Transverse colon (tissue), 4 donors: ENCODE measurements around the gene SLC10A1.

Experiments
- EP300 ChIP-seq: sonication (generic); formaldehyde crosslinking; IDR thresholded peaks from one replicate; pipeline ENCODE4 v1.6.1; 2017; ENCODE audit warnings: antibody characterized with exemption, low read depth
- POLR2A ChIP-seq: fragments of 450-650 bp; IDR thresholded peaks from one replicate; pipeline ENCODE4 v1.6.1; 2016; ENCODE audit warnings: antibody characterized with exemption, mild to moderate bottlenecking, moderate library complexity
- POLR2AphosphoS5 ChIP-seq, 3 donors: sonication (generic); formaldehyde crosslinking; IDR thresholded peaks; one replicate each; pipeline ENCODE4 v1.6.1; 2016; ENCODE audit warnings: antibody characterized with exemption in 3 of 3
- TF ChIP-seq, protein P1 (sequence below), 5 experiments: fragments of 200-600 bp in 3 of 5; fragments of 450-650 bp in 2 of 5; sonication (generic) in 3 of 5; IDR thresholded peaks; 1 replicate in 2 of 5; 2 replicates in 3 of 5; pipeline ENCODE4 v1.5.1; 2016 to 2017; ENCODE audit warnings: antibody characterized with exemption in 5 of 5, inconsistent platforms in 3 of 5, mild to moderate bottlenecking in 2 of 5, moderate library complexity in 1 of 5

DNA sequence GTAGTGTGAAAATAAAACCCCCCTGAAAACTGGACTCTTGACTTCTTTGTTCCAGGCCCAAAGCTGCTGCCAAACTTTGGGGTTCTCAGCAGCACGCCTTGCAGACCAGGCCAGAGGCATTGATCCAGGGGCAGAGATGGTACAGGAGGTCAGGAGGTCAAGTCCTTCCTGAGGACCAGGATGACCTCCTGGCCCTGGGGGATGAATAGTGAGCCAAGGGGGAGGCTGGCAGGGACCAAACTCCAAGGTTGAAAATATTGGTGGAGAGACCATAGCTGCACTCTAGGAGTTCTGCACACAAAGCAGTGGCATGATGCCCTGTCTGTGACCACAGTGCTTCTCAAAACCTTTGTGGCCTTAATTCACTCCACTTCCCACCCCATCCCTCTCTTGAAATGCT lies 12.1 kb downstream of the SLC10A1 start:
- TF ChIP-seq, protein P1, sequence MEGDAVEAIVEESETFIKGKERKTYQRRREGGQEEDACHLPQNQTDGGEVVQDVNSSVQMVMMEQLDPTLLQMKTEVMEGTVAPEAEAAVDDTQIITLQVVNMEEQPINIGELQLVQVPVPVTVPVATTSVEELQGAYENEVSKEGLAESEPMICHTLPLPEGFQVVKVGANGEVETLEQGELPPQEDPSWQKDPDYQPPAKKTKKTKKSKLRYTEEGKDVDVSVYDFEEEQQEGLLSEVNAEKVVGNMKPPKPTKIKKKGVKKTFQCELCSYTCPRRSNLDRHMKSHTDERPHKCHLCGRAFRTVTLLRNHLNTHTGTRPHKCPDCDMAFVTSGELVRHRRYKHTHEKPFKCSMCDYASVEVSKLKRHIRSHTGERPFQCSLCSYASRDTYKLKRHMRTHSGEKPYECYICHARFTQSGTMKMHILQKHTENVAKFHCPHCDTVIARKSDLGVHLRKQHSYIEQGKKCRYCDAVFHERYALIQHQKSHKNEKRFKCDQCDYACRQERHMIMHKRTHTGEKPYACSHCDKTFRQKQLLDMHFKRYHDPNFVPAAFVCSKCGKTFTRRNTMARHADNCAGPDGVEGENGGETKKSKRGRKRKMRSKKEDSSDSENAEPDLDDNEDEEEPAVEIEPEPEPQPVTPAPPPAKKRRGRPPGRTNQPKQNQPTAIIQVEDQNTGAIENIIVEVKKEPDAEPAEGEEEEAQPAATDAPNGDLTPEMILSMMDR (IDR thresholded peaks at IDR 0.05) = no peak
- TF ChIP-seq POLR2A = no peak
- TF ChIP-seq POLR2AphosphoS5 (IDR thresholded peaks at IDR 0.05) = no peak
- no peak for TF ChIP-seq EP300
